Panc1 (cell line): Measurements from ENCODE around the gene ITGB1BP2. TPM values are rescaled to one million over a fixed set of nuclear protein-coding genes. Genes with fewer than 3 reads are reported as not detected.

ENCODE experiments used
- ATAC-seq: fragments of 200-7000 bp; cut with Tn5 transposase; 2 replicates; pipeline ENCODE4 v1.9.1; 2020; ENCODE audit warnings: mild to moderate bottlenecking, moderate library complexity
- BruUV-seq: library from RNA; stranded (reverse); fragments of 400-500 nt; replicated peaks from 2 replicates; lab custom pipeline; 2021; lab: Mats Ljungman, UMichigan
- CTCF ChIA-PET: fragments of 300-600 bp; sonication (Branson Sonifier 250); formaldehyde crosslinking; loops from one replicate; lab custom pipeline; 2022; ENCODE audit warnings: antibody characterized with exemption; lab: Charles Lee
- POLR2A ChIA-PET: fragments of 300-600 bp; sonication (Branson Sonifier 250); formaldehyde crosslinking; loops from one replicate; lab custom pipeline; 2022; ENCODE audit warnings: antibody characterized with exemption; lab: Charles Lee
- DNase-seq: peaks from one replicate; pipeline ENCODE4 v3.0.0-alpha.2; 2010; ENCODE audit warnings: low read depth, low spot score
- H3K27ac ChIP-seq: 2 replicates; pipeline ENCODE4 v1.5.1; 2011; ENCODE audit warnings: mild to moderate bottlenecking, low read length, inconsistent platforms
- H3K27me3 ChIP-seq: fragments of 200-500 bp; sonication (Bioruptor generic); 2 replicates; pipeline ENCODE4 v1.6.0; 2014; ENCODE audit warnings: low read length, inconsistent platforms; ENCODE audit not compliant: control insufficient read depth, insufficient read depth
- H3K36me3 ChIP-seq: fragments of 200-500 bp; sonication (Bioruptor generic); 2 replicates; pipeline ENCODE4 v1.5.1; 2014; ENCODE audit warnings: inconsistent platforms, mild to moderate bottlenecking, low read length, moderate library complexity; ENCODE audit not compliant: control insufficient read depth, insufficient read depth
- H3K4me1 ChIP-seq: 2 replicates; pipeline ENCODE4 v1.5.1; 2011; ENCODE audit warnings: inconsistent platforms, mild to moderate bottlenecking, low read length, moderate library complexity; ENCODE audit not compliant: control insufficient read depth, insufficient read depth
- H3K4me3 ChIP-seq, 2 experiments: 2 replicates each; pipeline ENCODE4 v1.5.1; 2011 to 2012; ENCODE audit warnings: low read depth in 2 of 2, low read length in 2 of 2, mild to moderate bottlenecking in 2 of 2, inconsistent platforms in 1 of 2, moderate library complexity in 1 of 2
- H3K9me3 ChIP-seq: fragments of 200-500 bp; sonication (Bioruptor generic); 2 replicates; pipeline ENCODE4 v1.5.1; 2014; ENCODE audit warnings: low read depth, mild to moderate bottlenecking, inconsistent platforms, low read length, moderate library complexity; ENCODE audit not compliant: control insufficient read depth, insufficient read depth
- POLR2AphosphoS5 ChIP-seq: IDR thresholded peaks from 2 replicates; pipeline ENCODE4 v1.6.1; 2012; ENCODE audit warnings: mild to moderate bottlenecking, low read depth, low read length, moderate library complexity
- SIN3A ChIP-seq: IDR thresholded peaks from 2 replicates; pipeline ENCODE4 v1.6.1; 2012; ENCODE audit warnings: low read depth, mild to moderate bottlenecking, low read length, moderate library complexity, borderline replicate concordance; ENCODE audit not compliant: insufficient read depth
- TCF7L2 ChIP-seq: IDR thresholded peaks from 2 replicates; pipeline ENCODE4 v1.6.1; 2011; ENCODE audit warnings: mild to moderate bottlenecking, low read depth, low read length, inconsistent platforms
- in situ Hi-C: cut with HindIII; loops from 2 replicates; pipeline ENCODE4 v1.10.0; 2016; ENCODE audit warnings: low sequenced_read_pairs, low pct_unique_long_range_greater_than_20kb
- intact Hi-C: fragments of 100-400 bp; cut with micrococcal nuclease; formaldehyde crosslinking; loops from one replicate; pipeline ENCODE4 v1.10.0; 2022; ENCODE audit not compliant: unreplicated experiment
- total RNA-seq: library from RNA; stranded (reverse); gene quantifications from one replicate; pipeline ENCODE4 v1.2.1, GENCODE V29; 2021; ENCODE audit not compliant: unreplicated experiment
- TF ChIP-seq, protein P1 (sequence below), 2 experiments: IDR thresholded peaks; 2 replicates each; pipeline ENCODE4 v1.6.1; 2011 to 2012; ENCODE audit warnings: low read depth in 2 of 2, control low read depth in 1 of 2, low read length in 1 of 2, mild to moderate bottlenecking in 1 of 2, moderate library complexity in 1 of 2; ENCODE audit not compliant: insufficient read depth in 1 of 2
- TF ChIP-seq, protein P2 (sequence below): fragments of 450-650 bp; IDR thresholded peaks from 2 replicates; pipeline ENCODE4 v1.5.1; 2017; ENCODE audit warnings: mild to moderate bottlenecking

The ITGB1BP2 gene
- total RNA-seq, 1 experiment from 2014 or later, result 1.4 TPM

DNA sequence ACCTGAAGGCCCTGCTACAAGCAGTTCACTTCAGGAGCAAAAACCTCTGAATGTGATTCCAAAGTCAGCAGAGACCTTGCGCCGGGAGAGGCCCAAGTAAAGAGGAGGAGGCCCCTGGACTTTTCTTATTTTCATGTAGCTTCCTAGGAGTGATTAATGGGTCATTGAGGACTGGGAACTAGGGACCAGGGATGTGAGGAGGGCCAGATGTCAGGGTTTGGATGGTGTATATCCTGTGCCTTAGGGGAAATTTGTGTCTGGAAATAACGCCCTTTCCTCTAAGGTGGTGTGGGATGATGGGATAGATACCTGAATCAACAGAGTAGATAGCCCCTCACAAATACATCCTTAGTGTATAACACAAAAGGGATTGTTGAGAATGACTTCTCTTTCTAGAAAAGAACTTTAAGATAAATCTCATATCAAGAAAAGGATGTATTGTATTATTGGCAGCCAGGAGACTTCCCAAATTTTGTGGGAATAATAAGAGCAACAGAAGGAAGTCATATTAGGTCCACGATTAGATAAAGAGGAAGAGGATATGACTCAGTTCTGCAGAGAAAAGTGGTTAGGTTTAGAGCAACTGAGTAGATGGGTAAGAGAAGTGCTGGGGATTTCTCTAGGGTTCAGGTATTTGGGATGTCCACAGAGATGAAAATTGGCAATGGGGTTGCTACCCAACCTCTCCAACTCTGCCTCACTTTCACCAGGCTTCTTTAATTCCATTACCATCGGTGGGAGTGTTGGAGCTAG, 1.1 kb downstream of the ITGB1BP2 start:
- no TSS peak for BruUV-seq
- H3K27me3 ChIP-seq, result no peaks in the 10 kb centered on the region
- no peak overlapping the region for H3K27ac ChIP-seq
- peaks cover 6% of the 10 kb centered on the region for H3K36me3 ChIP-seq
- TF ChIP-seq SIN3A (no peak), TCF7L2 (no peak), POLR2AphosphoS5 (no peak)
- TF ChIP-seq, protein P1, sequence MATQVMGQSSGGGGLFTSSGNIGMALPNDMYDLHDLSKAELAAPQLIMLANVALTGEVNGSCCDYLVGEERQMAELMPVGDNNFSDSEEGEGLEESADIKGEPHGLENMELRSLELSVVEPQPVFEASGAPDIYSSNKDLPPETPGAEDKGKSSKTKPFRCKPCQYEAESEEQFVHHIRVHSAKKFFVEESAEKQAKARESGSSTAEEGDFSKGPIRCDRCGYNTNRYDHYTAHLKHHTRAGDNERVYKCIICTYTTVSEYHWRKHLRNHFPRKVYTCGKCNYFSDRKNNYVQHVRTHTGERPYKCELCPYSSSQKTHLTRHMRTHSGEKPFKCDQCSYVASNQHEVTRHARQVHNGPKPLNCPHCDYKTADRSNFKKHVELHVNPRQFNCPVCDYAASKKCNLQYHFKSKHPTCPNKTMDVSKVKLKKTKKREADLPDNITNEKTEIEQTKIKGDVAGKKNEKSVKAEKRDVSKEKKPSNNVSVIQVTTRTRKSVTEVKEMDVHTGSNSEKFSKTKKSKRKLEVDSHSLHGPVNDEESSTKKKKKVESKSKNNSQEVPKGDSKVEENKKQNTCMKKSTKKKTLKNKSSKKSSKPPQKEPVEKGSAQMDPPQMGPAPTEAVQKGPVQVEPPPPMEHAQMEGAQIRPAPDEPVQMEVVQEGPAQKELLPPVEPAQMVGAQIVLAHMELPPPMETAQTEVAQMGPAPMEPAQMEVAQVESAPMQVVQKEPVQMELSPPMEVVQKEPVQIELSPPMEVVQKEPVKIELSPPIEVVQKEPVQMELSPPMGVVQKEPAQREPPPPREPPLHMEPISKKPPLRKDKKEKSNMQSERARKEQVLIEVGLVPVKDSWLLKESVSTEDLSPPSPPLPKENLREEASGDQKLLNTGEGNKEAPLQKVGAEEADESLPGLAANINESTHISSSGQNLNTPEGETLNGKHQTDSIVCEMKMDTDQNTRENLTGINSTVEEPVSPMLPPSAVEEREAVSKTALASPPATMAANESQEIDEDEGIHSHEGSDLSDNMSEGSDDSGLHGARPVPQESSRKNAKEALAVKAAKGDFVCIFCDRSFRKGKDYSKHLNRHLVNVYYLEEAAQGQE (IDR thresholded peaks at IDR 0.05; ENCODE audit: insufficient read depth in 1 of 2, low read depth in 2 of 2, low read length in 1 of 2), result no peak
- TF ChIP-seq, protein P2, sequence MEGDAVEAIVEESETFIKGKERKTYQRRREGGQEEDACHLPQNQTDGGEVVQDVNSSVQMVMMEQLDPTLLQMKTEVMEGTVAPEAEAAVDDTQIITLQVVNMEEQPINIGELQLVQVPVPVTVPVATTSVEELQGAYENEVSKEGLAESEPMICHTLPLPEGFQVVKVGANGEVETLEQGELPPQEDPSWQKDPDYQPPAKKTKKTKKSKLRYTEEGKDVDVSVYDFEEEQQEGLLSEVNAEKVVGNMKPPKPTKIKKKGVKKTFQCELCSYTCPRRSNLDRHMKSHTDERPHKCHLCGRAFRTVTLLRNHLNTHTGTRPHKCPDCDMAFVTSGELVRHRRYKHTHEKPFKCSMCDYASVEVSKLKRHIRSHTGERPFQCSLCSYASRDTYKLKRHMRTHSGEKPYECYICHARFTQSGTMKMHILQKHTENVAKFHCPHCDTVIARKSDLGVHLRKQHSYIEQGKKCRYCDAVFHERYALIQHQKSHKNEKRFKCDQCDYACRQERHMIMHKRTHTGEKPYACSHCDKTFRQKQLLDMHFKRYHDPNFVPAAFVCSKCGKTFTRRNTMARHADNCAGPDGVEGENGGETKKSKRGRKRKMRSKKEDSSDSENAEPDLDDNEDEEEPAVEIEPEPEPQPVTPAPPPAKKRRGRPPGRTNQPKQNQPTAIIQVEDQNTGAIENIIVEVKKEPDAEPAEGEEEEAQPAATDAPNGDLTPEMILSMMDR, result no peak
- in situ Hi-C loops (no loop called here), intact Hi-C loops (no loop called here)
- H3K9me3 ChIP-seq, result no peaks in the 10 kb centered on the region
- ATAC-seq (no peak), DNase-seq (no peak)
- no peak overlapping the region for H3K4me3 ChIP-seq
- H3K4me1 ChIP-seq, result no peaks in the 10 kb centered on the region
- CTCF ChIA-PET, result no interaction called here
- POLR2A ChIA-PET, result no interaction called here

DNA sequence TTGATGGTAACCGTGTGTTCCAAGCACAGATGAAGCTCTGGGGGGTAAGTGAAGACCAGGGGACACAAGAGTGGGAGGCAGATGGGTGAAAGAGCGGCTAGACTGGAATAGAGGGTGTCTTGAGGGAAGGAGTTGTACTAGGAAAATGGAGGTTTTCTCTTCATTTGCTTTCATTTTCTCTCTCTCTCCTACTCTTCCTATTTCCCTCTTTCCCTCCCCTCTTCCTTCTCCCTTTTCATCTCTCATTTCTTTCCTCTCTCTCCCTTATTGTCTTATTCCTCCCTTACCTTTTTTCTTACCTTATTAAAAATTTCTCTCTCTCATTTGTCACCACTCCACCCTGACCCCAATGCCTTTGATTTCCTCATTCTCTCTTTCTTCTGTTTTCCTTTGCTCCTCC, 3.0 kb downstream of the ITGB1BP2 start:
- in situ Hi-C loops (no loop called here), intact Hi-C loops (no loop called here)
- no peak overlapping the region for H3K27ac ChIP-seq
- POLR2A ChIA-PET, result no interaction called here
- no peaks in the 10 kb centered on the region for H3K27me3 ChIP-seq
- DNase-seq (no peak), ATAC-seq (no peak)
- CTCF ChIA-PET, result no interaction called here
- no peaks in the 10 kb centered on the region for H3K4me1 ChIP-seq
- no TSS peak for BruUV-seq
- H3K4me3 ChIP-seq, result no peak overlapping the region
- no peaks in the 10 kb centered on the region; the same call in none of the 2 replicates for H3K36me3 ChIP-seq
- TF ChIP-seq POLR2AphosphoS5, result no peak
- TF ChIP-seq TCF7L2, result no peak
- TF ChIP-seq, protein P2, result no peak
- TF ChIP-seq SIN3A, result no peak
- TF ChIP-seq, protein P1 (IDR thresholded peaks at IDR 0.05; ENCODE audit: insufficient read depth in 1 of 2, low read depth in 2 of 2, low read length in 1 of 2), result no peak
- no peaks in the 10 kb centered on the region for H3K9me3 ChIP-seq
